GM12873 (cell line): ENCODE data around the gene TRNT1.

Experiments used
- CTCF ChIP-seq: IDR thresholded peaks from 2 replicates; pipeline ENCODE4 v1.5.1; 2012; ENCODE audit warnings: low read depth, mild to moderate bottlenecking, moderate library complexity, low read length, control low read depth; ENCODE audit not compliant: insufficient read depth; ENCODE audit errors: missing control alignments

TRNT1 gene

GRCh38 chr3:3157484-3157883 is 30.7 kb downstream of the TRNT1 start:
- no peak for TF ChIP-seq CTCF

- no peak for TF ChIP-seq CTCF
Observed at GRCh38 chr3:3160826-3161225, 34.1 kb downstream of the TRNT1 start.

GRCh38 chr3:3165241-3165640 is 38.5 kb downstream of the TRNT1 start:
- TF ChIP-seq CTCF, result no peak

GRCh38 chr3:3165650-3166049 is 38.9 kb downstream of the TRNT1 start:
- TF ChIP-seq CTCF, result no peak

- peak; percentile 35 for TF ChIP-seq CTCF
Observed at GRCh38 chr3:3170998-3171397, 44.3 kb downstream of the TRNT1 start.

- no peak for TF ChIP-seq CTCF
Observed at GRCh38 chr3:3172627-3173026, 45.9 kb downstream of the TRNT1 start.

- TF ChIP-seq CTCF, result no peak
Observed at GRCh38 chr3:3177861-3178497, 51.2 kb downstream of the TRNT1 start.
